SJCRH30 (cell line): ENCODE results near the gene MMP12. TPM values are rescaled to one million over a fixed set of nuclear protein-coding genes. Genes with fewer than 3 reads are reported as not detected.
A peak's percentile ranks its signal among the peaks of the same experiment; 100 is the strongest.
"Not testable (repeated sequence)": the region's sequence is repeated elsewhere in the genome, so short reads cannot be mapped to it uniquely, and the experiment has no call there.

Source experiments
- DNase-seq, 2 experiments: peaks; one replicate each; pipeline ENCODE4 v3.0.0-alpha.2; 2015 to 2020
- H3K27ac ChIP-seq: fragments of 250-450 bp; sonication (Bioruptor Pico); 2 replicates; pipeline ENCODE4 v1.5.1; 2020; ENCODE audit warnings: mild to moderate bottlenecking, moderate library complexity
- H3K27me3 ChIP-seq: fragments of 250-450 bp; sonication (Bioruptor Pico); 2 replicates; pipeline ENCODE4 v1.5.1; 2020; ENCODE audit warnings: mild to moderate bottlenecking, moderate library complexity
- H3K36me3 ChIP-seq: fragments of 250-450 bp; sonication (Bioruptor Pico); 2 replicates; pipeline ENCODE4 v1.5.1; 2020; ENCODE audit warnings: mild to moderate bottlenecking, moderate library complexity
- H3K4me1 ChIP-seq: fragments of 250-450 bp; sonication (Bioruptor Pico); 2 replicates; pipeline ENCODE4 v1.5.1; 2020; ENCODE audit warnings: mild to moderate bottlenecking, moderate library complexity
- H3K4me3 ChIP-seq: fragments of 250-450 bp; sonication (Bioruptor Pico); 2 replicates; pipeline ENCODE4 v1.5.1; 2020; ENCODE audit warnings: mild to moderate bottlenecking, moderate library complexity
- H3K9me3 ChIP-seq: fragments of 250-450 bp; sonication (Bioruptor Pico); replicated peaks from 2 replicates; pipeline ENCODE4 v1.5.1; 2020; ENCODE audit warnings: mild to moderate bottlenecking, moderate library complexity
- total RNA-seq: library from RNA; depleted of rRNA; stranded (reverse); fragments of >200 nt; shearing (Covaris generic); gene quantifications from 2 replicates; pipeline ENCODE4 v1.2.3, GENCODE V29; 2014; rRNA removed

Gene MMP12
- total RNA-seq, result not detected in 2 replicates

GRCh38 chr11:102874852-102875251 lies at the start of gene MMP12:
Gene MMP12, minus strand, starts transcription at chr11:102874982. Its CDS starts 45 bp downstream, at chr11:102874937.
- H3K27me3 ChIP-seq, result no peaks in the 10 kb centered on the region
- H3K4me1 ChIP-seq, result no peaks in the 10 kb centered on the region
- no peaks in the 10 kb centered on the region for H3K36me3 ChIP-seq
- no peaks in the 10 kb centered on the region for H3K9me3 ChIP-seq
- H3K4me3 ChIP-seq, result no peak within 1 kb of the TSS
- DNase-seq, result no peak
- no peak within 1 kb of the TSS for H3K27ac ChIP-seq

DNA sequence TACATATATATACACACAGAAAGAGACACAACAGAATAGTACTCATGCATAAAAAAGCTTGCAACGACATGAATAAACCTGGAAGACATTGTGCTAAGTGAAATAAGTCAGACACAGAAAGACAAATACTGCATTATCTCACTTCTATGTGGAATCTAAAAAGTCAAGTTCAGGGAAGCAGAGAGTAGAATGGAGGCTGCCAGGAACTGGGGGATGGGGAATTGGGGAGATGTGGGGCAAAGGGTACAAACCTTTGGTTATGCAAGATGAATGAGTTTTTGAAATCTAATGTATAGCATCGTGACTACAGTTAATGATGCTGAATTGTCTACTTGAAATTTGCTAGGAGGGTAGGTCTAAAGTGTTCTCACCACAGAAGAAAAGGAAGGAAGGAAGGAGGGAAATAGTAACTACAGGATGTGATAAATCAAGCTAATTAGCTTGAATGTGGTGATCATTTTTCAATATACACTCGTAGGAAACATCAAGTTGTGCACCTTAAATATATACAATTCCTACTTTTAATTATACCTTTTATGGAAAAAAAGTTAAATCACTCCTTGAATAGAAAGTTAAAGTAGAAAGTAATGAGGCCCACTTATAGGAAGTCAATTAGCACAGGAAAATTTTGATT lies 46.9 kb upstream of the MMP12 start:
- H3K4me3 ChIP-seq, result no peak overlapping the region
- H3K4me1 ChIP-seq, result no peaks in the 10 kb centered on the region
- no peaks in the 10 kb centered on the region for H3K36me3 ChIP-seq
- no peaks in the 10 kb centered on the region for H3K9me3 ChIP-seq
- no peak overlapping the region for H3K27ac ChIP-seq
- DNase-seq, result no peak
- H3K27me3 ChIP-seq, result no peaks in the 10 kb centered on the region

DNA sequence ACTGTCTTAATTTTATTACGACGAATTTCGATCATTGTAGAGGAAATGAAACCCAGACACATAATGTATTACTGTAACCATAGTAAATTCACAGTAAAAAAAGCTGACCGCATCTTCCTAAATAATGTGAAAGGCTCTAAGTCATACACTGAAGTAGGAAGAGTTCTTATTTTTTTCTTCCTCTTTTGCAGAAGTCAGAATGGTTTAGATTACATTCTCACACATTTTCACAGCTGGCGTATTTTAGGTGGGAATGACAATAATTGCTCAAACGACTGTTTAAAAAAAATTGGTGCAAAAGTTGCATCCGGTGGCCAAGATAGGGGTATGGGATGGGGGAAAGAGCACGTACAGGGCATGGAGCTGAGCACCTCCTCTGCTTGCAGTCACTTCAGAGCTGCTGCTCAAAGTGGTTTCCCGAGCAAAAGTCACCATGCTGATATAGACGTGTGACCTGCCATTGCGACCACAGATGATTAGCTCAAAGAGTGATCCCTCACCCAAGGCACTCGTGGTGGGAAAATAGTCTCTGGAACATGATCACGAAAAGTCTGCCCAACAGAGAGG lies 45.4 kb upstream of the MMP12 start:
- H3K36me3 ChIP-seq, result no peaks in the 10 kb centered on the region
- no peak overlapping the region for H3K27ac ChIP-seq
- no peak for DNase-seq
- H3K27me3 ChIP-seq, result no peaks in the 10 kb centered on the region
- H3K4me1 ChIP-seq, result no peaks in the 10 kb centered on the region
- H3K4me3 ChIP-seq, result no peak overlapping the region
- H3K9me3 ChIP-seq, result no peaks in the 10 kb centered on the region

GRCh38 chr11:102915044-102915375 lies 40.2 kb upstream of the MMP12 start:
- H3K36me3 ChIP-seq, result no peaks in the 10 kb centered on the region
- H3K4me3 ChIP-seq, result no peak overlapping the region
- no peaks in the 10 kb centered on the region for H3K27me3 ChIP-seq
- no peaks in the 10 kb centered on the region for H3K9me3 ChIP-seq
- H3K27ac ChIP-seq, result no peak overlapping the region
- no peaks in the 10 kb centered on the region for H3K4me1 ChIP-seq
- no peak for DNase-seq

GRCh38 chr11:102914238-102915043 lies 39.7 kb upstream of the MMP12 start:
- Histone ChIP-seq H3K36me3 (no peaks in the 10 kb centered on the region), H3K4me1 (no peaks in the 10 kb centered on the region), H3K27me3 (no peaks in the 10 kb centered on the region), H3K9me3 (no peaks in the 10 kb centered on the region), H3K27ac (no peak overlapping the region), H3K4me3 (no peak overlapping the region)
- peak in 1 of 2 experiments; percentile 36 for DNase-seq

- H3K4me3 ChIP-seq, result no peak overlapping the region
- no peak overlapping the region for H3K27ac ChIP-seq
- DNase-seq, result no peak
- no peaks in the 10 kb centered on the region for H3K4me1 ChIP-seq
- H3K27me3 ChIP-seq, result no peaks in the 10 kb centered on the region
- no peaks in the 10 kb centered on the region for H3K36me3 ChIP-seq
- no peaks in the 10 kb centered on the region for H3K9me3 ChIP-seq
These were observed 37.7 kb upstream of the MMP12 start for GRCh38 chr11:102912482-102912830.

GRCh38 chr11:102911758-102912481 lies 37.1 kb upstream of the MMP12 start:
- Histone ChIP-seq H3K27me3 (no peaks in the 10 kb centered on the region), H3K4me3 (no peak overlapping the region), H3K4me1 (no peaks in the 10 kb centered on the region), H3K27ac (no peak overlapping the region), H3K9me3 (no peaks in the 10 kb centered on the region), H3K36me3 (no peaks in the 10 kb centered on the region)
- DNase-seq, result peak in 1 of 2 experiments; percentile 9

- not testable (repeated sequence) for H3K4me3 ChIP-seq, H3K27ac ChIP-seq, H3K9me3 ChIP-seq, H3K4me1 ChIP-seq, H3K27me3 ChIP-seq, H3K36me3 ChIP-seq, DNase-seq
These were observed 31.1 kb upstream of the MMP12 start for GRCh38 chr11:102905848-102906247.

DNA sequence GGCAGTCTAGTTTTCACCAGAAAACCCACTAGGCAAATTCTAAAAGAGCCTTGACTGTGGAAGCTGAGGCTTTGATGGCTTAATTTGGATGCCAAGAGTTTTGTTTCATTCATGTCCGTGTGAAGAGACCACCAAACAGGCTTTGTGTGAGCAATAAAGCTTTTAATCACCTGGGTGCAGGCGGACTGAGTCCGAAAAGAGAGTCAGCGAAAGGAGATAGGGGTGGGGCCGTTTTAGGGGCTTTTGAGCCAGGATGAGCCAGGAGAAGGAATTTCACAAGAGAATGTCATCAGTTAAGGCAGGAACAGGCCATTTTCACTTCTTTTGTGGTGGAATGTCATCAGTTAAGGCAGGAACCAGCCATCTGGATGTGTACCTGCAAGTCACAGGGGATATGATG lies 29.1 kb upstream of the MMP12 start:
- not testable (repeated sequence) for H3K4me1 ChIP-seq, H3K27ac ChIP-seq, H3K9me3 ChIP-seq, H3K4me3 ChIP-seq, H3K36me3 ChIP-seq, H3K27me3 ChIP-seq, DNase-seq

GRCh38 chr11:102900346-102900745 lies 25.6 kb upstream of the MMP12 start:
- Histone ChIP-seq H3K27me3 (no peaks in the 10 kb centered on the region), H3K36me3 (no peaks in the 10 kb centered on the region), H3K27ac (no peak overlapping the region), H3K4me1 (no peaks in the 10 kb centered on the region), H3K9me3 (no peaks in the 10 kb centered on the region), H3K4me3 (no peak overlapping the region)
- DNase-seq, result no peak

DNA sequence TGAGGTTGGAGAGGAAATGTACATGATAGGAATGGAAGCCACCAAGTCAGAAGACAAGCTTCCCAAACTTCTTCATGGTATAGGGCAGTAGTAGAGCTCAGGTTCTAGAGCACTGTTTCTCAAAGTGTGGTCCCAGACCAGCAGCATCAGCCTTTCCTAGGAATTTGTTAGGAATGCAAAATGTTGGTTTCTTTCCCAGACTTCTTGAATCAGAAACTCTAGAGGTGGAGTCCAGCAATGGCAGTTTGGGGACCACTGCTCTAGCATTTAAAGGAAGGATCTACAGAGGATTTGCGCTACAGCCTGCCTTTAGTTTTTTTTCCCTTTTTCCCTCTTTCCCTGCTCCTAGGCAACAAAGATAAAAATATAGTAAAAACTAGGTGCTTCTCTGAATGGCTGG lies 17.0 kb upstream of the MMP12 start:
- no peaks in the 10 kb centered on the region for H3K4me1 ChIP-seq
- H3K27me3 ChIP-seq, result no peaks in the 10 kb centered on the region
- H3K36me3 ChIP-seq, result no peaks in the 10 kb centered on the region
- H3K27ac ChIP-seq, result no peak overlapping the region
- H3K9me3 ChIP-seq, result no peaks in the 10 kb centered on the region
- DNase-seq, result no peak
- no peak overlapping the region for H3K4me3 ChIP-seq

GRCh38 chr11:102886999-102887398 lies 12.2 kb upstream of the MMP12 start:
- Histone ChIP-seq H3K4me3 (no peak overlapping the region), H3K36me3 (no peaks in the 10 kb centered on the region), H3K27me3 (no peaks in the 10 kb centered on the region), H3K4me1 (no peaks in the 10 kb centered on the region), H3K9me3 (no peaks in the 10 kb centered on the region), H3K27ac (no peak overlapping the region)
- peak; percentile 17 to 46 for DNase-seq

GRCh38 chr11:102883141-102883540 lies 8.4 kb upstream of the MMP12 start:
- no peaks in the 10 kb centered on the region for H3K36me3 ChIP-seq
- no peaks in the 10 kb centered on the region for H3K4me1 ChIP-seq
- no peak for DNase-seq
- H3K4me3 ChIP-seq, result no peak overlapping the region
- no peak overlapping the region for H3K27ac ChIP-seq
- H3K9me3 ChIP-seq, result no peaks in the 10 kb centered on the region
- H3K27me3 ChIP-seq, result no peaks in the 10 kb centered on the region

DNA sequence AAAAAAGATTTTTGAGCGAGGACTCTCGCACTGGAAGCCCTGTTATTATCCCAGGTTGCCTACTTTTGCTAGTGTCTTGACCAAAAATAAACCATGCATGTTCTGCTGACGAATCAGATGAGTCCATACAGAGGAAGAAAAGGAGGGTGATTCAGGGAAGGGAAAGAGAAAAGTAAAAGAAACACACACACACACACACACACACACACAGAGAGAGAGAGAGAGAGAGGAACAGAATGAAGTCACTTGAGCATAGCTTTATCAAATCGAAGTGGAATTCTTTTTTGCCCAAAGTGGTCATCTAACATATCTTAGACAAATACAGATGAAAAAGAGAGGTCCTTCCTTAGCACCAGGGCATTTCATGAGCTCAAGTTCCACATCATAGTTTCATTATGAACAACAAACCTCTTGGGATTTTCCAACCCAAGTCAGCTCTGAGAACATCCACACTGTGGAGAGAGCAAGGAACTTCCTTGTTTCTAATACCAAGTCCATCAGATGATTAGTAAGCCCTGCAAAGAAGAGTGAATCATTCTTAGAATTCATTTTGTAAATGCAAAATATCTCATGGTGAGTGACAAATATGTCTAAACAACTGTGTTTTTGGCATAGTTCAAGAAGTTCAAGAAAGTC lies 7.7 kb upstream of the MMP12 start:
- H3K4me3 ChIP-seq, result no peak overlapping the region
- no peaks in the 10 kb centered on the region for H3K36me3 ChIP-seq
- H3K27me3 ChIP-seq, result no peaks in the 10 kb centered on the region
- H3K4me1 ChIP-seq, result no peaks in the 10 kb centered on the region
- no peaks in the 10 kb centered on the region for H3K9me3 ChIP-seq
- no peak for DNase-seq
- H3K27ac ChIP-seq, result no peak overlapping the region

- H3K9me3 ChIP-seq, result no peaks in the 10 kb centered on the region
- H3K27me3 ChIP-seq, result no peaks in the 10 kb centered on the region
- H3K4me1 ChIP-seq, result no peaks in the 10 kb centered on the region
- H3K4me3 ChIP-seq, result no peak overlapping the region
- H3K36me3 ChIP-seq, result no peaks in the 10 kb centered on the region
- no peak for DNase-seq
- no peak overlapping the region for H3K27ac ChIP-seq
These were observed 5.0 kb upstream of the MMP12 start for GRCh38 chr11:102879801-102880200.
